H1 (cell line): ENCODE data around the gene PPP4R1. TPM values are rescaled to one million over a fixed set of nuclear protein-coding genes. Genes with fewer than 3 reads are reported as not detected.
A peak's percentile ranks its signal among the peaks of the same experiment; 100 is the strongest.

ENCODE experiments used
- CTCF ChIA-PET: fragments of 300-600 bp; sonication (Branson Sonifier 250); formaldehyde crosslinking; loops from one replicate; lab custom pipeline; 2021; ENCODE audit not compliant: partially characterized antibody; lab: Charles Lee
- POLR2A ChIA-PET: fragments of 300-600 bp; sonication (Branson Sonifier 250); formaldehyde crosslinking; loops from one replicate; lab custom pipeline; 2021; ENCODE audit warnings: inconsistent platforms; ENCODE audit not compliant: partially characterized antibody; lab: Charles Lee
- DNase-seq, 2 experiments: peaks; one replicate each; pipeline versions ENCODE4 v3.0.0 to v3.0.0-alpha.2; 2010 to 2022; ENCODE audit warnings: low spot score in 2 of 2, low read depth in 1 of 2, mixed read lengths in 1 of 2
- FAIRE-seq: peaks from 2 replicates; lab custom pipeline; 2011; peaks lifted over from hg19 to GRCh38; lab: Jason Lieb, UNC
- H2AFZ ChIP-seq: 2 replicates; pipeline ENCODE4 v1.8.1; 2012; ENCODE audit warnings: low read length, inconsistent platforms
- H2AK5ac ChIP-seq: 2 replicates; pipeline ENCODE4 v1.6.1; 2013; ENCODE audit warnings: low read depth, low read length
- H2BK120ac ChIP-seq: replicated peaks from 2 replicates; pipeline ENCODE3; 2013; ENCODE audit warnings: low read depth, low read length, inconsistent platforms
- H2BK12ac ChIP-seq: 2 replicates; pipeline ENCODE4 v1.6.1; 2013; ENCODE audit warnings: low read depth, low read length
- H2BK15ac ChIP-seq: 2 replicates; pipeline ENCODE4 v1.6.1; 2013; ENCODE audit warnings: low read length
- H2BK20ac ChIP-seq: 2 replicates; pipeline ENCODE4 v1.6.1; 2013; ENCODE audit warnings: low read length
- H2BK5ac ChIP-seq: 2 replicates; pipeline ENCODE4 v1.6.1; 2013; ENCODE audit warnings: low read depth, low read length
- H3K14ac ChIP-seq: 2 replicates; pipeline ENCODE4 v1.6.1; 2013; ENCODE audit warnings: inconsistent platforms; ENCODE audit not compliant: insufficient read length
- H3K18ac ChIP-seq: 2 replicates; pipeline ENCODE4 v1.6.1; 2013; ENCODE audit warnings: low read length; ENCODE audit errors: extremely low read depth
- H3K23ac ChIP-seq: 2 replicates; pipeline ENCODE4 v1.6.1; 2013; ENCODE audit warnings: inconsistent platforms; ENCODE audit not compliant: insufficient read length
- H3K23me2 ChIP-seq: 2 replicates; pipeline ENCODE4 v1.6.1; 2013; ENCODE audit warnings: low read depth, low read length
- H3K27ac ChIP-seq: 2 replicates; pipeline ENCODE4 v1.6.1; 2011; ENCODE audit warnings: low read depth, low read length, inconsistent platforms
- H3K27me3 ChIP-seq, 4 experiments: replicated peaks in 1 of 4; 1 replicate in 1 of 4; 2 replicates in 3 of 4; pipeline versions ENCODE4 v1.6.1 to v1.8.1; 2011 to 2013; ENCODE audit warnings: low read length in 3 of 4, mild to moderate bottlenecking in 3 of 4, inconsistent platforms in 2 of 4, mixed read lengths in 2 of 4, moderate library complexity in 1 of 4; ENCODE audit not compliant: control insufficient read depth in 3 of 4, insufficient read depth in 3 of 4; ENCODE audit errors: extremely low read depth in 1 of 4
- H3K36me3 ChIP-seq, 4 experiments: 2 replicates each; pipeline versions ENCODE4 v1.6.1 to v1.8.1; 2011 to 2013; ENCODE audit warnings: mild to moderate bottlenecking in 4 of 4, low read length in 3 of 4, moderate library complexity in 2 of 4, control low read depth in 1 of 4, inconsistent platforms in 1 of 4; ENCODE audit not compliant: insufficient read depth in 4 of 4, control insufficient read depth in 2 of 4
- H3K4ac ChIP-seq: replicated peaks from 2 replicates; pipeline ENCODE3; 2013; ENCODE audit warnings: low read length, low read depth, mixed read lengths, inconsistent platforms; ENCODE audit not compliant: insufficient read length
- H3K4me1 ChIP-seq, 4 experiments: replicated peaks in 1 of 4; 1 replicate in 1 of 4; 2 replicates in 3 of 4; pipeline versions ENCODE4 v1.6.1 to v1.8.1; 2011 to 2013; ENCODE audit warnings: low read length in 3 of 4, inconsistent platforms in 2 of 4, mixed read lengths in 1 of 4; ENCODE audit not compliant: insufficient read depth in 4 of 4, control insufficient read depth in 3 of 4
- H3K4me2 ChIP-seq, 2 experiments: 2 replicates each; pipeline versions ENCODE4 v1.6.1 to v1.8.1; 2011 to 2013; ENCODE audit warnings: low read depth in 2 of 2, low read length in 2 of 2, control low read depth in 1 of 2, inconsistent platforms in 1 of 2, mild to moderate bottlenecking in 1 of 2; ENCODE audit not compliant: insufficient read depth in 1 of 2
- H3K4me3 ChIP-seq, 4 experiments: fragments of 200-600, 300-600 bp in 1 of 4; sonication (generic), shearing (Covaris generic), sonication (Bioruptor Twin) in 1 of 4; 2 replicates each; pipeline versions ENCODE4 v1.5.1 to v1.8.1; 2011 to 2016; ENCODE audit warnings: low read length in 4 of 4, low read depth in 3 of 4, control low read depth in 2 of 4, inconsistent platforms in 2 of 4, mild to moderate bottlenecking in 2 of 4, mixed read lengths in 1 of 4, moderate library complexity in 1 of 4; ENCODE audit not compliant: insufficient read depth in 2 of 4; ENCODE audit errors: extremely low read depth in 1 of 4
- H3K56ac ChIP-seq: replicated peaks from 2 replicates; pipeline ENCODE3; 2013; ENCODE audit warnings: low read depth, mild to moderate bottlenecking, mixed read lengths, low read length, inconsistent platforms; ENCODE audit not compliant: insufficient read length
- H3K79me1 ChIP-seq: 2 replicates; pipeline ENCODE4 v1.6.1; 2013; ENCODE audit warnings: low read depth, low read length, control low read depth
- H3K79me2 ChIP-seq, 2 experiments: 2 replicates each; pipeline versions ENCODE4 v1.6.1 to v1.8.1; 2012 to 2013; ENCODE audit warnings: low read length in 2 of 2, mild to moderate bottlenecking in 2 of 2, inconsistent platforms in 1 of 2; ENCODE audit not compliant: insufficient read depth in 2 of 2, control insufficient read depth in 1 of 2
- H3K9ac ChIP-seq, 4 experiments: replicated peaks in 1 of 4; 1 replicate in 1 of 4; 2 replicates in 3 of 4; pipeline versions ENCODE4 v1.6.1 to v1.8.1; 2011 to 2013; ENCODE audit warnings: low read depth in 3 of 4, low read length in 3 of 4, control low read depth in 2 of 4, mild to moderate bottlenecking in 2 of 4, moderate library complexity in 2 of 4, inconsistent platforms in 1 of 4; ENCODE audit errors: extremely low read depth in 1 of 4
- H3K9me3 ChIP-seq, 2 experiments: 2 replicates each; pipeline versions ENCODE4 v1.6.1 to v1.8.1; 2012 to 2013; ENCODE audit warnings: mild to moderate bottlenecking in 2 of 2, moderate library complexity in 2 of 2, control low read depth in 1 of 2, inconsistent platforms in 1 of 2, low read depth in 1 of 2, low read length in 1 of 2, mixed read lengths in 1 of 2; ENCODE audit not compliant: insufficient read depth in 2 of 2
- H4K20me1 ChIP-seq, 2 experiments: replicated peaks in 1 of 2; 2 replicates each; pipeline versions ENCODE3 to v1.8.1; 2011 to 2013; ENCODE audit warnings: inconsistent platforms in 2 of 2, low read length in 2 of 2, mild to moderate bottlenecking in 1 of 2; ENCODE audit not compliant: insufficient read depth in 2 of 2, control insufficient read depth in 1 of 2
- H4K5ac ChIP-seq: 2 replicates; pipeline ENCODE4 v1.6.1; 2013; ENCODE audit warnings: low read length, low read depth, mixed read lengths, inconsistent platforms; ENCODE audit not compliant: insufficient read length
- H4K8ac ChIP-seq: 2 replicates; pipeline ENCODE4 v1.8.0; 2013; ENCODE audit warnings: mild to moderate bottlenecking, moderate library complexity, low read length, inconsistent platforms; ENCODE audit not compliant: insufficient read depth; ENCODE audit errors: extremely low read depth
- H4K91ac ChIP-seq: replicated peaks from 2 replicates; pipeline ENCODE3; 2013; ENCODE audit warnings: low read length, mixed read lengths, inconsistent platforms; ENCODE audit not compliant: insufficient read length
- ASH2L ChIP-seq: fragments of 200-600, 300-600 bp; sonication (generic); IDR thresholded peaks from one replicate; pipeline ENCODE4 v1.7.1; 2017; ENCODE audit warnings: low read length
- KDM4A ChIP-seq: IDR thresholded peaks from one replicate; pipeline ENCODE4 v1.7.1; 2012; ENCODE audit warnings: low read depth, mild to moderate bottlenecking, moderate library complexity, low read length, inconsistent platforms; ENCODE audit not compliant: severe bottlenecking
- NRF1 ChIP-seq: IDR thresholded peaks from 2 replicates; pipeline ENCODE4 v1.6.1; 2011; ENCODE audit warnings: mild to moderate bottlenecking, low read depth, low read length, improper control_type of control experiment
- PHF8 ChIP-seq: fragments of 200-600 bp; sonication (generic); conservative IDR thresholded peaks from 2 replicates; pipeline ENCODE4 v1.7.1; 2012; ENCODE audit warnings: low read depth, mild to moderate bottlenecking, inconsistent platforms, low read length, moderate library complexity
- RBBP5 ChIP-seq: IDR thresholded peaks from 2 replicates; pipeline ENCODE4 v1.7.1; 2012; ENCODE audit warnings: low read depth, mild to moderate bottlenecking, inconsistent platforms, low read length, moderate library complexity, borderline replicate concordance
- RXRA ChIP-seq: IDR thresholded peaks from 2 replicates; pipeline ENCODE4 v1.6.1; 2011; ENCODE audit warnings: low read depth, mild to moderate bottlenecking, low read length, moderate library complexity; ENCODE audit not compliant: insufficient read depth
- SIN3A ChIP-seq, 2 experiments: IDR thresholded peaks in 1 of 2; conservative IDR thresholded peaks in 1 of 2; 2 replicates each; pipeline ENCODE4 v1.6.1; 2011 to 2012; ENCODE audit warnings: low read length in 2 of 2, improper control_type of control experiment in 1 of 2, low read depth in 1 of 2, mild to moderate bottlenecking in 1 of 2
- TAF1 ChIP-seq: IDR thresholded peaks from 2 replicates; pipeline ENCODE4 v1.6.1; 2011; ENCODE audit warnings: mild to moderate bottlenecking, low read depth, low read length
- WGBS, 2 experiments: shearing (Covaris generic) in 1 of 2; methylation state at CpG; one replicate each; pipeline versions ENCODE4 v1.1.6 to v1.1.7; 2013 to 2015; ENCODE audit warnings: low lambda C conversion rate in 2 of 2, mixed read lengths in 2 of 2, inconsistent platforms in 1 of 2, low coverage in 1 of 2, missing lambda C conversion rate in 1 of 2; ENCODE audit not compliant: insufficient replicate concordance in 2 of 2, insufficient coverage in 1 of 2, insufficient read length in 1 of 2; ENCODE audit errors: extremely low coverage in 1 of 2, missing lambda C conversion rate in 1 of 2; 5-methylcytosine and 5-hydroxymethylcytosine counted together
- polyA plus RNA-seq, 7 experiments: library from polyadenylated mRNA; depleted of rRNA in 3 of 7; stranded (reverse) in 5 of 7; unstranded in 2 of 7; fragments of >200 nt in 5 of 7; fragments of 200-250 nt in 2 of 7; gene quantifications; 1 replicate in 5 of 7; 2 replicates in 1 of 7; 4 replicates in 1 of 7; pipeline versions ENCODE4 v1.2.1 to v1.2.3, GENCODE V29; 2011 to 2013; ENCODE audit warnings: missing spikeins in 2 of 7, mixed read lengths in 2 of 7
- total RNA-seq: library from RNA; stranded (reverse); fragmentation: NEBNext Ultra II Directional; extraction: Animal tissue kit (Norgen Biotek cat#: 25700); gene quantifications from 2 replicates; pipeline ENCODE4 v1.2.1, GENCODE V29; 2021
- TF ChIP-seq, protein P1 (sequence below): IDR thresholded peaks from 2 replicates; pipeline ENCODE4 v1.6.1; 2012; ENCODE audit warnings: inconsistent platforms

PPP4R1 gene
- total and polyA plus RNA-seq, 2 of the 8 experiments (the other 6 are each of a cell fraction or from before 2014, with no cell fraction given): 67.4 to 96.1 TPM

- H3K27me3 ChIP-seq: no peaks in the 10 kb centered on the region
- no peak overlapping the region for H2BK20ac ChIP-seq
- H3K9me3 ChIP-seq: no peaks in the 10 kb centered on the region
- ChIA-PET POLR2A (interaction anchor here (1.3 to 1.6 kb wide), 2 partner anchors 47 to 89 kb away, joined by 3 read pairs; no protein-coding TSS in a partner anchor), CTCF (interaction anchor here (1.4 kb wide), 1 partner anchor 49 kb away, joined by 3 read pairs; no protein-coding TSS in a partner anchor)
- peak overlapping the region; percentile 70 to 87 (median 74); a peak in 6 of 7 replicates for H3K9ac ChIP-seq
- H3K4me2 ChIP-seq: peak overlapping the region; percentile 66 to 76
- H3K23me2 ChIP-seq: no peaks in the 10 kb centered on the region; the same call in 1 of the 2 replicates
- peaks cover 2 to 13% (median 5%) of the 10 kb centered on the region in 4 experiments; a peak in 6 of 7 replicates for H3K4me1 ChIP-seq
- no peak overlapping the region for H4K91ac ChIP-seq
- no peak overlapping the region for H2BK5ac ChIP-seq
- peaks cover 3% of the 10 kb centered on the region; the same call in 1 of the 2 replicates for H3K79me1 ChIP-seq
- H3K14ac ChIP-seq: no peak overlapping the region
- no peak overlapping the region for H2AK5ac ChIP-seq
- H2BK12ac ChIP-seq: no peak overlapping the region
- peak in 1 of 2 experiments; percentile 70 for DNase-seq
- peaks cover 0 to 8% (median 3%) of the 10 kb centered on the region in 4 experiments; a peak in 3 of 8 replicates for H3K36me3 ChIP-seq
- H3K18ac ChIP-seq: no peak overlapping the region; the same call in 1 of the 2 replicates
- no peak overlapping the region for H2BK120ac ChIP-seq
- H3K4me3 ChIP-seq: peak overlapping the region; percentile 57 to 92 (median 82)
- no peaks in the 10 kb centered on the region for H4K20me1 ChIP-seq
- H3K27ac ChIP-seq: peak overlapping the region; percentile 44; the same call in 1 of the 2 replicates
- H3K4ac ChIP-seq: no peak overlapping the region
- peaks cover 13 to 48% of the 10 kb centered on the region in 2 experiments for H3K79me2 ChIP-seq
- peak overlapping the region; percentile 86 for H4K8ac ChIP-seq
- H2AFZ ChIP-seq: no peak overlapping the region
- WGBS, 2 experiments: 6% methylated on average over 18 of the region's 78 CpGs; no CpG with 5 or more reads in 1 of the 2 experiments
- no peak for FAIRE-seq
- no peak overlapping the region for H3K23ac ChIP-seq
- no peak overlapping the region for H3K56ac ChIP-seq
- no peak overlapping the region for H2BK15ac ChIP-seq
- peak overlapping the region; percentile 44 for H4K5ac ChIP-seq
- TF ChIP-seq ASH2L: peak; percentile 56
- TF ChIP-seq, protein P1, sequence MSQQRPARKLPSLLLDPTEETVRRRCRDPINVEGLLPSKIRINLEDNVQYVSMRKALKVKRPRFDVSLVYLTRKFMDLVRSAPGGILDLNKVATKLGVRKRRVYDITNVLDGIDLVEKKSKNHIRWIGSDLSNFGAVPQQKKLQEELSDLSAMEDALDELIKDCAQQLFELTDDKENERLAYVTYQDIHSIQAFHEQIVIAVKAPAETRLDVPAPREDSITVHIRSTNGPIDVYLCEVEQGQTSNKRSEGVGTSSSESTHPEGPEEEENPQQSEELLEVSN: no peak
- no peak for TF ChIP-seq NRF1
- TF ChIP-seq KDM4A: peak; percentile 26
- TF ChIP-seq RXRA: no peak
- 0 out of 4 replicates have a peak, but pooled peaks have one; percentile 28 to 55 for TF ChIP-seq SIN3A (conservative IDR thresholded peaks at IDR 0.05 in 1 of 2, IDR thresholded peaks at IDR 0.05 in 1 of 2; ENCODE audit: low read depth in 1 of 2, low read length in 2 of 2)
- TF ChIP-seq PHF8: 0 out of 2 replicates have a peak, but pooled peaks have one; percentile 31
- TF ChIP-seq RBBP5: peak; percentile 64; the same call in 1 of the 2 replicates
- TF ChIP-seq TAF1: peak; percentile 68
Measured at GRCh38 chr18:9613550-9614400, 584 bp downstream of the PPP4R1 start.
